Measurements from ENCODE around the gene TOB1. TPM values are rescaled to one million over a fixed set of nuclear protein-coding genes. Genes with fewer than 3 reads are reported as not detected.
A peak's percentile ranks its signal among the peaks of the same experiment; 100 is the strongest.

TOB1 gene, protein sequence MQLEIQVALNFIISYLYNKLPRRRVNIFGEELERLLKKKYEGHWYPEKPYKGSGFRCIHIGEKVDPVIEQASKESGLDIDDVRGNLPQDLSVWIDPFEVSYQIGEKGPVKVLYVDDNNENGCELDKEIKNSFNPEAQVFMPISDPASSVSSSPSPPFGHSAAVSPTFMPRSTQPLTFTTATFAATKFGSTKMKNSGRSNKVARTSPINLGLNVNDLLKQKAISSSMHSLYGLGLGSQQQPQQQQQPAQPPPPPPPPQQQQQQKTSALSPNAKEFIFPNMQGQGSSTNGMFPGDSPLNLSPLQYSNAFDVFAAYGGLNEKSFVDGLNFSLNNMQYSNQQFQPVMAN
- 101 TPM for total RNA-seq
- long read RNA-seq, transcript TOB1-202 (2 exons, 2,229 nt), result major isoform, 28 of 37 reads
- long read RNA-seq, partial matches to known transcripts, result 0 of 37 reads
- long read RNA-seq, other reads (novel, unspliced or antisense), result 5 of 37 reads

DNA sequence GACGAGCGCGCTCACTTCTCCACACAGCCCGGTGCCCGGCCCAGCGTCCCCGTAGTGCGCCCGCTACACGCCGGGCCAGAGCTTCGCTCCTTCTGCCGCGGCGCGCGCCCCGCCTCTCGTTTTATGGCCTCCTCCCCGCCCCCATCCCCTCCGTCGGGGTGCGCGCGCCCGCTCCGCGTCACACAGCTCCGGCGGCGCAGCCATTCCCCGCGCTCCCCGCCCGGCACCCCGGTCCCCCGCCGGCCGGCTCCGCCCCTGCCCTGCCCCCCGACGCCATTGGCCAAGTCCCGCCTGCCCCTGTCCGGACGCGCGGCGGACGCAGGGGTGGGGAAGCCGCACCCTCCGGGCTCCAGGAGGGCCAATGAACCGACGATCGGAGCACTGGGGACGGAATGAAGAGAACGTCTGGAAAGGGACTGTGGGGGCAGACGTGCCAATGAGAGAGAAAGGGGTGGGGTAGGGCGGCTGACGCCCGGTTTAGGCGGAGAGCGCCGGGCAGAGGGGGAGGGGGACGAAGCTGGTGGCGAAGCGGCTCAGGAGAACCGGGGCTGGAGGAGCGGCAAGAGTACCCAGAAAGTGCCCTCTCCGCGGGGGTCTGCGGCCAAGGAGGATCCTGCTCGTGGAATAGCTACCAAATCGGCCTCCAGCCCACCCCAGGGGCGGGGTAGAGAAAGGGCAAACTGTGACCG is at the start of gene TOB1:
Gene TOB1 (minus strand): TSS at position 94 of the 689 bp plus-strand sequence. CDS start 2,337 bp downstream, outside the sequence.
- peaks cover 63% of the 10 kb centered on the region for H3K4me1 ChIP-seq
- peak; percentile 99 for DNase-seq
- intact Hi-C loops (cut with micrococcal nuclease), result no loop called here

DNA sequence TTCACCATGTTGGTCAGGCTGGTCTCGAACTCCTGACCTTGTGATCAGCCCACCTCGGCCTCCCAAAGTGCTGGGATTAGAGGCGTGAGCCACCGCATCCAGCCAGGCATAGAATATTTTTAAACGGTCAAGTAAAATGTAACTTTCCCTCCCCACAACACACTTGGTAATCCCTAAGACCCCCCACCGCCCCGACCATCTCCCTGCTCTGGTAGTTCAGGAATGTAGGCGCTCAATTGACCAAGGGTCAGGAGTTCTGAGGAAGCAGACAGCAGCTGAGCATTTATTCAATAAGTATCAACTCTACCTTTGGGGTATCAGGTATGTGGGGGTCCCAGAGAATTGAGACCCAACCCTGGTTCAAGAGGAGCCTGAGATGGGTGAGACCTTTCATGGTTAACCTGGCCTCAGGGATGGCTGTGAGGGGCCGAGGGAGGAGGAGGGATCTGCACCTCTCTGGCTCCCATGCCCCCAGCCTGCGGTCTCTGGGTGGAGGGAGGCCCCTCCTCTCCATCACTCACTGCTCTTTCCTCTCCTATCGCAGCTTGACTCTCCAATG is 48.4 kb upstream of the TOB1 start:
- H3K4me3 ChIP-seq, result no peak overlapping the region
- H3K4me1 ChIP-seq, result peaks cover 51% of the 10 kb centered on the region
- peak overlapping the region; percentile 88 for H3K27ac ChIP-seq (replicated peaks)
- H3K27me3 ChIP-seq (ENCODE audit: low read depth), result no peaks in the 10 kb centered on the region
- no peak for DNase-seq
- no peaks in the 10 kb centered on the region for H3K9me3 ChIP-seq (replicated peaks)
- no peaks in the 10 kb centered on the region for H3K36me3 ChIP-seq
- intact Hi-C loops (cut with micrococcal nuclease), result no loop called here
- TF ChIP-seq, protein P1, sequence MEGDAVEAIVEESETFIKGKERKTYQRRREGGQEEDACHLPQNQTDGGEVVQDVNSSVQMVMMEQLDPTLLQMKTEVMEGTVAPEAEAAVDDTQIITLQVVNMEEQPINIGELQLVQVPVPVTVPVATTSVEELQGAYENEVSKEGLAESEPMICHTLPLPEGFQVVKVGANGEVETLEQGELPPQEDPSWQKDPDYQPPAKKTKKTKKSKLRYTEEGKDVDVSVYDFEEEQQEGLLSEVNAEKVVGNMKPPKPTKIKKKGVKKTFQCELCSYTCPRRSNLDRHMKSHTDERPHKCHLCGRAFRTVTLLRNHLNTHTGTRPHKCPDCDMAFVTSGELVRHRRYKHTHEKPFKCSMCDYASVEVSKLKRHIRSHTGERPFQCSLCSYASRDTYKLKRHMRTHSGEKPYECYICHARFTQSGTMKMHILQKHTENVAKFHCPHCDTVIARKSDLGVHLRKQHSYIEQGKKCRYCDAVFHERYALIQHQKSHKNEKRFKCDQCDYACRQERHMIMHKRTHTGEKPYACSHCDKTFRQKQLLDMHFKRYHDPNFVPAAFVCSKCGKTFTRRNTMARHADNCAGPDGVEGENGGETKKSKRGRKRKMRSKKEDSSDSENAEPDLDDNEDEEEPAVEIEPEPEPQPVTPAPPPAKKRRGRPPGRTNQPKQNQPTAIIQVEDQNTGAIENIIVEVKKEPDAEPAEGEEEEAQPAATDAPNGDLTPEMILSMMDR (IDR thresholded peaks at IDR 0.05; ENCODE audit: borderline replicate concordance), result no peak

More for the DNA sequence above, at the start of gene TOB1:
- Histone ChIP-seq H3K9me3 (replicated peaks) (no peaks in the 10 kb centered on the region), H3K27ac (replicated peaks) (peak within 1 kb of the TSS; percentile 100), H3K27me3 (ENCODE audit: low read depth) (no peaks in the 10 kb centered on the region), H3K4me3 (peak within 1 kb of the TSS; percentile 94), H3K36me3 (peaks cover 17% of the 10 kb centered on the region)
- TF ChIP-seq, protein P1 (IDR thresholded peaks at IDR 0.05; ENCODE audit: borderline replicate concordance), result no peak

DNA sequence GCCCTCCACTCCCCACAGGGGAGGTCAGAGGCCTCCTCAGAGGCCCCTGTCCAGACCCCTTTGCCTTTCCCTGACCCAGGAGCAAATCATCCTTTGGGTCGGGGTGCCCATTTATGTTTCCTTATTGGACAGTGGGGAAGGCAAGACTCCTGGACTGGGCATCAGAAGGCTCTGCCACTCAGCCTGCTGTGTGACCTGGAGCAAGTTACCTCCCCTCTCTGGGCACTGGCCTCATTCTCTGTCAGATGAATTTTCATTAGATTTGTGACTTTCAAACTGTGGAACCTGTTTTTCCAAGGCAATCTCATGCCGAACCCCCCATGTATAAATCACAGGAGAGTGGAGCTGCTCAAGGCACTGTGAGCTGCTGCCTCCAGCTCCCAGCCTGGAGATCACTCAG is 47.0 kb upstream of the TOB1 start:
- no peak for DNase-seq
- Histone ChIP-seq H3K9me3 (replicated peaks) (no peaks in the 10 kb centered on the region), H3K27ac (replicated peaks) (no peak overlapping the region), H3K4me3 (no peak overlapping the region), H3K27me3 (ENCODE audit: low read depth) (no peaks in the 10 kb centered on the region), H3K36me3 (no peaks in the 10 kb centered on the region), H3K4me1 (peaks cover 47% of the 10 kb centered on the region)
- TF ChIP-seq, protein P1 (IDR thresholded peaks at IDR 0.05; ENCODE audit: borderline replicate concordance), result no peak
- intact Hi-C loops (cut with micrococcal nuclease), result no loop called here

DNA sequence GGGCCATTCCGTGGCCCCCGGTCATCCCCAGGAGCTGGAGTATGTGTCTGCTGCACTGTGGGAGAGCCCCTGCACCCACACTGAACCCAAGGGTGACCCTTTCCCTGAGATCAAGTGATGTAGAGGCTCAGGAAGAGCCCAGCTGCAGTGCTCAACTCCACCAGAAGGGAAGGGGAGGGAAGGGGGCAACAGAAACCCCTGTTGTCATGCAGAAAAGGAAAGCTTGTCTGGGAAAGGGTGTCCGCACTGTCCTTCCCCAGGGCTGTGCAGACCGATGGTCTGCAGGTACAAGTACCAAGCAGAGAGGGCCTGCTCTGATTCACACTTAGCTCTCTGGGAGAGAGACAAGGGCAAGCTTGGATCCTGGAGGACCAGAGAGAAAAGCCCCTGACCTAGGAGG is 45.7 kb upstream of the TOB1 start:
- H3K27ac ChIP-seq (replicated peaks), result peak overlapping the region; percentile 91
- no peak for DNase-seq
- H3K36me3 ChIP-seq, result no peaks in the 10 kb centered on the region
- peaks cover 41% of the 10 kb centered on the region for H3K4me1 ChIP-seq
- TF ChIP-seq, protein P1 (IDR thresholded peaks at IDR 0.05; ENCODE audit: borderline replicate concordance), result no peak
- intact Hi-C loops (cut with micrococcal nuclease), result no loop called here
- H3K4me3 ChIP-seq, result no peak overlapping the region
- no peaks in the 10 kb centered on the region for H3K9me3 ChIP-seq (replicated peaks)
- H3K27me3 ChIP-seq (ENCODE audit: low read depth), result no peaks in the 10 kb centered on the region

DNA sequence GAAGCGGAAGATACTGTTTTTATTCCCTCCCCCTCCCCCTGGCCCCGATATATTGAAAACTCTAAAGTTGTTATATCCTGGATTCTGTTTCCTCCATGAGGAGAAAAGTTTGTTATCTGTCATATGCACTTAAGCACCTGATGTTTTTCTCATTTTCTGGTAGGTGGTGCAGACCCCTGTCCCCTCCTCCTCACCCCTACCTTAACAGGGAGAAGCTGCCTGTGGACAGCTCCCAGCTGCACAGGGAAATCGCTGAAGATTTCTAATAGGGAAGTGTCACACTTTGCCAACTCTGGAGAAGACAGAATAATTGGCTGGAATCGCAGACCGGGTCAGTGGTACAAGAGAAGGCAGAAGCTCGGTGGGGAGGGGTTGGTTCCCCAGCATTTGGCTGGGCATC is 45.3 kb upstream of the TOB1 start:
- DNase-seq, result no peak
- Histone ChIP-seq H3K27ac (replicated peaks) (peak overlapping the region; percentile 91), H3K4me1 (peaks cover 36% of the 10 kb centered on the region), H3K9me3 (replicated peaks) (no peaks in the 10 kb centered on the region), H3K27me3 (ENCODE audit: low read depth) (no peaks in the 10 kb centered on the region), H3K4me3 (no peak overlapping the region), H3K36me3 (no peaks in the 10 kb centered on the region)
- intact Hi-C loops (cut with micrococcal nuclease), result no loop called here
- TF ChIP-seq, protein P1 (IDR thresholded peaks at IDR 0.05; ENCODE audit: borderline replicate concordance), result no peak
